Measurements from ENCODE around the gene NLRP9. TPM values are rescaled to one million over a fixed set of nuclear protein-coding genes. Genes with fewer than 3 reads are reported as not detected.

The NLRP9 gene
- total RNA-seq, 1 donor from 2014 or later, result not detected

- DNase-seq, result no peak
These were observed 64.7 kb downstream of the NLRP9 start for GRCh38 chr19:55673465-55673864.

- no peak for DNase-seq
These were observed 65.8 kb downstream of the NLRP9 start for GRCh38 chr19:55672418-55672817.

GRCh38 chr19:55671054-55671378 is 67.2 kb downstream of the NLRP9 start:
- no peak for DNase-seq

- no peak for DNase-seq
These were observed 67.7 kb downstream of the NLRP9 start for GRCh38 chr19:55670280-55671053.

GRCh38 chr19:55669418-55670279 is 68.6 kb downstream of the NLRP9 start:
- DNase-seq, result no peak

GRCh38 chr19:55668603-55669348 is 69.4 kb downstream of the NLRP9 start:
- no peak for DNase-seq

GRCh38 chr19:55667958-55668357 is 70.2 kb downstream of the NLRP9 start:
- DNase-seq, result no peak

GRCh38 chr19:55667511-55667910 is 70.7 kb downstream of the NLRP9 start:
- DNase-seq, result no peak

GRCh38 chr19:55667006-55667381 is 71.2 kb downstream of the NLRP9 start:
- no peak for DNase-seq

- DNase-seq, result no peak
These were observed 71.7 kb downstream of the NLRP9 start for GRCh38 chr19:55666343-55667005.

- DNase-seq, result no peak
These were observed 74.2 kb downstream of the NLRP9 start for GRCh38 chr19:55663846-55664536.

- DNase-seq, result no peak
These were observed 76.4 kb downstream of the NLRP9 start for GRCh38 chr19:55661826-55662225.

- no peak for DNase-seq
These were observed 77.2 kb downstream of the NLRP9 start for GRCh38 chr19:55660991-55661390.

- no peak for DNase-seq
These were observed 77.8 kb downstream of the NLRP9 start for GRCh38 chr19:55660404-55660803.

- DNase-seq, result no peak
These were observed 78.4 kb downstream of the NLRP9 start for GRCh38 chr19:55659822-55660221.

- DNase-seq, result no peak
These were observed 79.2 kb downstream of the NLRP9 start for GRCh38 chr19:55658846-55659459.

Small RNA genes within 50 kb of the gene (small RNA-seq; reads per million reads assigned to genes)
- not detected for gene AC010525.2 (ENCODE audit: low replicate concordance)

Other genes with a start within 250 kb of the NLRP9 start
- gene SSC5D, start 250.0 kb downstream of the NLRP9 start, total RNA-seq, result 16.5 TPM
- not detected for gene SBK2, start 201.3 kb downstream of the NLRP9 start, total RNA-seq
- not detected for gene SBK3, start 192.9 kb downstream of the NLRP9 start, total RNA-seq
- 2.2 TPM for gene ZNF579, start 157.6 kb downstream of the NLRP9 start, total RNA-seq
- gene FIZ1, start 138.9 kb downstream of the NLRP9 start, total RNA-seq, result 3.2 TPM
- 6.4 TPM for gene ZNF524, start 138.1 kb downstream of the NLRP9 start, total RNA-seq
- 2.1 TPM for gene ZNF865, start 132.8 kb downstream of the NLRP9 start, total RNA-seq
- 3.2 TPM for gene ZNF784, start 113.8 kb downstream of the NLRP9 start, total RNA-seq
- gene ZNF580, start 97.4 kb downstream of the NLRP9 start, total RNA-seq, result 4.0 TPM
- gene ZNF581, start 94.8 kb downstream of the NLRP9 start, total RNA-seq, result 12.4 TPM
- gene CCDC106, start 90.2 kb downstream of the NLRP9 start, total RNA-seq, result 4.2 TPM
- gene U2AF2, start 83.4 kb downstream of the NLRP9 start, total RNA-seq, result 64.1 TPM
- gene EPN1, start 63.2 kb downstream of the NLRP9 start, total RNA-seq, result 20.8 TPM
- gene RFPL4A, start 20.7 kb upstream of the NLRP9 start, total RNA-seq, result not detected
- not detected for gene RFPL4AL1, start 30.7 kb upstream of the NLRP9 start, total RNA-seq
- gene NLRP11, start 93.6 kb upstream of the NLRP9 start, total RNA-seq, result not detected
- not detected for gene NLRP4, start 98.1 kb upstream of the NLRP9 start, total RNA-seq
- not detected for gene NLRP13, start 193.9 kb upstream of the NLRP9 start, total RNA-seq
- gene NLRP8, start 209.4 kb upstream of the NLRP9 start, total RNA-seq, result not detected
- not detected for gene NLRP5, start 248.4 kb upstream of the NLRP9 start, total RNA-seq

Measured in skin of body (tissue), 3 donors.